Stimulated activated CD4-positive, alpha-beta T cell treated with anti-CD3 and anti-CD28 coated beads, Interleukin-1b, Interleukin-23, amount 100 ng/mL, for 4 hours (primary cell): ENCODE results near the gene SLC1A5.

Source experiments
- DNase-seq, 2 donors: peaks; one replicate each; pipeline ENCODE4 v3.0.0-alpha.2; 2020; ENCODE audit warnings: low read depth in 2 of 2

Gene SLC1A5

GRCh38 chr19:46742926-46743480, 45.4 kb downstream of the SLC1A5 start:
- DNase-seq: no peak

- DNase-seq: no peak
Measured at GRCh38 chr19:46741447-46741846, 46.9 kb downstream of the SLC1A5 start.

DNA sequence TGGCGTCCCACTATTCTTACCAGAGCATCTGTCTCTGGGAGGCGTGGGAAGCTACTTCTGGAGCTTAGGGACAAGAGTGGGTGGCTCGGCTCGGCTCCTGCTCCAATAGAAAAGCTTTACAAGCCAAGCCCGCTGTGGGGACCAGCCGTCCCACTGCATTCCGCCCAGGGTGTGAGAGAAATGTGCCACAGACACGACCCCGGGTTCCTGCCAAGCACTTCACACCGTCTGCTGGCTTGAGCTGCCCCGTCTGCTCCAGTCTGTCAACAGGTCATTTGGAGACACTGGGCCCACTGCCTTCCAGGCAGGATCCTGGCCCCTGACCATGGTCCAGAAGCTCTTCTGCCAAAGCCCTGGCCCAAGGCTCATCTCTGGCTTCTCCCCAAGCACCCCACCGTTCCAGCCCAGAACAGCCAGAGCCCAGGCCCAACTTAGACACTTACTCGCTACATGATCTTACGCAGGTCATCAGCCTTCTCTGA, 49.1 kb downstream of the SLC1A5 start:
- no peak for DNase-seq

DNA sequence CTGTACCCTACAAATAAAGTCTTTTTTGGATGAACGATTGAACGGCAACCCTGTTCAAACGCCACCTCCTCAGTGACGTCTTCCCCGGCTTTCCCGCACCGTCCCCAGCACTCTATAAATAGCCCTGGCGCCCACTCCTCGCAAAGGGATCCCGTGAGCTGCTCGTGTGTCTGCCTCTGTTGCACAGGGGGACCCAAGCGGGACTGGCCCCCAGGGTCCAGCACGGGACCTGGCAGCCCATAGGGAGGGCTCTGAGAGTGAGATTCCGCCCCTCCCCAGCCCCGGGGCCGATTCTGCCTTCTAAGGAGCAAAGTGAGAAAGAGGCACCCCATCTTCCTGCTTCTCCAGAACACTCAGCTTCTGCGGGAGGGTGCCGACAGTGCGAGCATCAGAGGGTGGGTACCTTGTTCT, 50.6 kb downstream of the SLC1A5 start:
- DNase-seq: no peak

DNA sequence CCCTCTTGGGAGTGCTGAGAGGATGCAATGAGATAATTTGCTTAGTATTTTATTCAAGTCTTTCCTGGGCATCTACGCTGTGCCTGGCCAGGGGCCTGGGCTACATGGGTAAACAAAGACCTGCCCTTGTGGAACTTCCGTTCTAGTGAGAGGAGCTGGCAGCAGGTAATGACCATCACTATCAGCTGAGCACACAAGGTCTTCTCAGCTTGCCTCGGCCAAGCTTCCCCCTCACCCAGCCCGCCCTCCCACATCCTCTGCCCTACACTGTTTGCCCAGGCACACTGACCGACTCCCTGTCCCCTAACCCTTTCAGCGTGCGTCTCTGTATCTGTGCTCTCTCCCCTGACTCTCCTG, 51.1 kb downstream of the SLC1A5 start:
- DNase-seq: no peak

DNA sequence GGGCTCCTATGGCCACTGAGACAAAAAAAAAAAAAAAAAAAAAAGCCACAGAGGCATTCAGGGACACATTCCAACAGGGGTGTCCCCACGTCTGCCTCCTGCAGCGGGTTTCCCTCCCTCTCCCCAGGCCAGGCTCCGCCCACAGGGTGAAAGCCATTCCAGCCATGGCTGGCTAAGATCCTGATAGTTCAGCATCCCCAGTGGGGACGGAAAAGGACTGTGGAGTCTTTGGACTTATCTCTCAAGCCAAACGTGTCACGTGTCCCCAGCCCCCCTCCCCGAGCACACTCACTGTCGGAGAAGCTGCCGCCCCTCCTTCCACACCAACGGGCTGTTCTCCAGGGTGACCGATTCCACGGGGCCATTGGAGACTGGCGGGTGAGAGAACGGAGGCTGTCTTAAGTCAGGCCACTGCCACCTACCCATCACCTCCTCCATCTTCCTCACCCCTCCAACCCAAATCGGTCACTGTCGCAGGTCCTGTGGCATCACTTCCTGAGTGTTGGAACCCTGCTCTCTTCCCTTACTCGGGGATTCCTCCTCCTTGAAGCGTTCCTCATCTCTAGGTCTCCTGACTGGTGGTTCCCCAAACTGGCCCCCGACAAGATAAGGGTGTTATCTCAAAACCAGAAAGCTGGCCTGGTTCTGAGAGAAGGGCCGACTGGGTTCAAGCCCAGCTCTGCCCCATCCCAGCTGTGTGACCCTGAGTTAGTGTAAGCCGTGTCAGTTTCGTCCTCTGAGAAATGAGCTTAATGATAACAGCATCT, 51.7 kb downstream of the SLC1A5 start:
- DNase-seq: no peak

GRCh38 chr19:46733690-46734292, 54.6 kb downstream of the SLC1A5 start:
- no peak for DNase-seq

DNA sequence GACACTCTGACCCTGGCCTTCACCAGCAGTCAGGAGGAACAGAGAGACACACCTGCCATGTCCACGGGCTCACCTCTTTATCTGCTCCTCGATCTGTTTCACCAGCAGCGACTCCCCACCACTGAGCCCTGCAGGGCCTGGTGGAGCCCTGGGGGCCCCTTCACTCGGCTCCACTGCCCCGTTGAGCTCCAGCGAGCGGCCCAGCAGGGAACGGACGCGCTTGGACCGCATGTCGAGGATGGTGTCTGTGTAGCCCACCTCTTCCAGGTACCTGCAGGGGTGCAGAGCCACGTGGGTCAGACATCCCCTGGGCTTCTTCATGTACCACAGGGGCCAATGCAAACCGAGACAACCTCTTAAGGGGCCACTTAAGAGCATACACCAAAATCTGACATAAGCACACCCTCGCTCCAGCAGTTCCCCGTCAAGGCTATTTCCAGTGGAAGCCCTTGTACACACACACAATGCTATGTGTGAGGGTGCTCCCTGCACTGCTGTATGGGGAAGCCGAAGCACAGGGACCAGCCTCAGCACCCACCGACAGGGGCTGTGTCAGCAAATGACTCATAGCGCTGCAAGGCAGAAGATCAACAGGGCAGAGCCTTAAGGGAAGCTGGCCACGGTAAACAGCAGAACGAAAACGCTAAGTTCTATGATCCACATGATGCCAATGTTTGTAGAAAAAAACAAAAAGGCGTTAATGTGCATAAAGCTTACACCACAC, 55.3 kb downstream of the SLC1A5 start:
- no peak for DNase-seq

- no peak for DNase-seq
Measured at GRCh38 chr19:46732172-46732938, 56.0 kb downstream of the SLC1A5 start.

DNA sequence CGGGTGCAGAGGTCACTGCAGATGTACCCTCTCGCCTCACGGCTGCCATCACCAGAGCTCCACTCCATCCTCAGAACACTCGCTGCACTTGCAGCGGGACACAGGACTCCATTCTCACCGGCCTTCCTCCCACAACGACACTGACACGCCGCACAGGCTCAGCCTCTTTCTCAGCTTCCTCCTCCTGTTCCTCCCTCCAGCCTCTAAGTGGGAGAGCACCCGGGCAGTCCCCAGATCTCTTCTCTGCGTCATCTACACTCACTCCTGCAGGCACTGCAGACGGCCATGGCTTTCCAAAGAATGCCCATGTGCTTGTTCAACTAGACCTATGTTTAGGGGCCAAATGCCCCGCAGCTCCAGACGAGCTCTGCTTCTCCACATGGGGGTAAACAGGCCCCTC, 56.8 kb downstream of the SLC1A5 start:
- no peak for DNase-seq

DNA sequence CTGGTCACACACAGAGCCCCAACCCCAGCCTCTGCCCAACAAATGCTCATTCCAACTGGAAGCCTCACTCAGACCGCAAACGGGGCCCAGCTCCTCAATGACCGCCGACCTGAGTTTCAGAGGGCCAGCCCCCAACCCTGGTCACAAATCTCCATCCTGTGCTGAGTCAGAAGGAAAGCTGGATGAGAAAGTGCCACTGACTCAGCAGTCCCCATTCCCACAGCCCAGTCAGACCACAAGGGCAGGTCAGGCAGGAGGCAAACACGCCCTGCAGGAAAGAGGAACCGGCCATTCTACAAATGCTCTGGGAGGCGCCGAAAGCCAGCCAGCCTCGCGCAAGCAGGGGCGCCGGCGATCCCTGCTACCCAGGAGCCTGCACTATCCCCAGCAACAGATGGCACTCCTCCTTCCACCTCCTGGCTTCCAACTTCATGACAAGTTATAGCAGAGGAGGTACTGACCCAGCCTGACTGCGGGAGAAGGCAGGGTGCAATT, 57.3 kb downstream of the SLC1A5 start:
- DNase-seq: no peak

- DNase-seq: no peak
Measured at GRCh38 chr19:46730595-46730994, 57.8 kb downstream of the SLC1A5 start.

DNA sequence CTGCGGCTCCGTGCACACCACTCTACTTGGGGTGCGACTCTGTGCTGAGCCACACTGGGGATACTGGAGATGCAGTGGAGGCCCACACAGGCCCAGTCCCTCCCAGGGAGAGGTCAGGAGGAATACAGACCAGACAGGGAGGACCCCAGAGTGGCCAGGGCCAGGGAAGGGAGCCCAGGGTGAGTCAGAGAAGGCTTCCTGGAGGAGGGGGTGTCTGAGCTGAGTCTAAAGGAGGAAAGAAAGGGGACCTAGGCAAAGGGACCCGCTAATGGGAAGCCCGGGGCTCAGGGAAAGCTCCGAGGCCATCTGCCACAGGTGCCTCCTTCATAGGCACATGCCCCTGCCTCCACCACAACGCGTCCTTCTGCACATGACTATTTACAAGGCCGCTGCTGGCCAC, 58.2 kb downstream of the SLC1A5 start:
- DNase-seq: no peak

- no peak for DNase-seq
Measured at GRCh38 chr19:46729696-46730095, 58.7 kb downstream of the SLC1A5 start.

- DNase-seq: peak; percentile 76 to 83
Measured at GRCh38 chr19:46728693-46729339, 59.6 kb downstream of the SLC1A5 start.

- DNase-seq: no peak
Measured at GRCh38 chr19:46728208-46728607, 60.2 kb downstream of the SLC1A5 start.

DNA sequence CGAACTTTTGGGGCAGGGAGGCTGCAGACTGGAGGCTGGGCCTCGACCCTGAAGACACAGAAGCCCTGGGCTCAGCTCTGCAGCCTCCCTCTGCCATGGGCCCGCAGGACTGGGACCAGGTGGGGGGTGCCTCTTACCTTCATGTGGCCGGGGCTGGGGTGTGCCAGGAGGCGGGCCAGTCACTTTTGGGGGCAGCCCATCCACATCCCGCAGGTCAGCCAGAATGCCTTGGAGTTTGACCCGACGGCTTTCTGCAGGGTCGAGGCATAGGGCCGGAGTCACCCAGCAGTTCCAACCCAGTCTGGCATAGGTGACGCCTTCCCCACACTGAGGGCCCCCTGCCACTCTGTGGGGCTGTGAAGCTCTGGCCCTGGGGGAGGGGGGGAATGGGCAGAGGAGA, 60.6 kb downstream of the SLC1A5 start:
- DNase-seq: no peak

DNA sequence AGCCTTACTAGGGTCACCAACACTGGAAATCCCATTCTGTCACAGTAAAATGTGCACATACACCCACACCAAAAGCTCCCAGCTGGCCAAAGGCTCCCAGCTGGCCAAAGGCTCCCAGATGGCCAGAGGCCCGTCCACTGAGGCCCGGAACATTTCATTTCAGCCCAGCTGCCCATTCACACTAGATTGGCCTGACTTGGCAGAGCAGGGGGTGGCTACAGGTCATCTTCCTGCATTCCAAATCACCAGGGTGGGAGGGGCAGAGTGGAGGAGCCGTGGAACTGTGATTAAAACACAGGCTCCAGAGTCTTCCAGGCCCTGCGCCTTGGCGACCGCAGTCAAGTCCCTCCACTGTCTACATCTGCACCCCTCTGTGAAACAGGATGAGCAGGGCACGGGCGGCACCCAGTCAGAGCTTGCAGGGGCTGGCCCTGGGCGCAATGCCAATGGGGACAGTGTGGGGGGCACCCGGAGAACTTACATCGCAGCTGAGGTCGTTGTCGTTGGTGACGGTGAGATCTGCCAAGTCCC, 61.4 kb downstream of the SLC1A5 start:
- no peak for DNase-seq

GRCh38 chr19:46726551-46726950, 61.8 kb downstream of the SLC1A5 start:
- no peak for DNase-seq

DNA sequence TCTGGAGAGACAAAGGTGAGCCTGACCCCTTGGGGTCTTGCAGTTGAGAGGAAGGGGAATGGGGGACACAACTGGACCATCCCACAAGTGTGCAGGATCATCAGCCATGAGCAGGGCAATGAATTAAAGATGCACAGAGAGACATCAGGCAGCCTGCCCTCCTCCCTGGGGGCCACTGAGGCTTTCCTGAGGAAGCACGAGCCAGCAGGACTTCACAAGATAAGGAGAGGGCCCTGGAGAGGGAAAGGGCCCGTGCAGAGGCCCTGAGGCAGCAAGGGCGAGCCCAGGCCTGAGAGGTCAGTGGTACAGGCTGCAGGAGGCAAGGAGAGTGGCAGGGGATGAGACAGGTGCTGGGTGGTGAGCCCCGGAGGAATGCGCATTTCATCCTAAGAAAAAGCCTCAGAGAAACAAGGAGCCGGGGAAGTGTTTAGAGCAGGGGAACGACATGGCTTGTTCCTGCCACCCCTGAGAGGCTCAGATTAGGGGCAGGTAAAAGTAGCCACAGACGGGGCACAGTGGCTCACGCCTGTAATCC, 62.5 kb downstream of the SLC1A5 start:
- no peak for DNase-seq
